ENCODE results near the gene EPC1.
"Not testable (repeated sequence)": the region's sequence is repeated elsewhere in the genome, so short reads cannot be mapped to it uniquely, and the experiment has no call there.

Gene EPC1

GRCh38 chr10:32225976-32226375 lies 121.0 kb downstream of the EPC1 start:
- DNase-seq = no peak

- not testable (repeated sequence) for DNase-seq
Observed at GRCh38 chr10:32222376-32222775, 124.6 kb downstream of the EPC1 start.

GRCh38 chr10:32219156-32219555 lies 127.8 kb downstream of the EPC1 start:
- not testable (repeated sequence) for DNase-seq

GRCh38 chr10:32218206-32219044 lies 128.5 kb downstream of the EPC1 start:
- not testable (repeated sequence) for DNase-seq

Measured in NK-92 treated with Interleukin-12 subunit alpha and Interleukin-12 subunit beta, amount 100 ng/mL, for 24 hours (cell line).